Measurements from ENCODE around the gene RIC1. TPM values are rescaled to one million over a fixed set of nuclear protein-coding genes. Genes with fewer than 3 reads are reported as not detected.
"Not testable (repeated sequence)": the region's sequence is repeated elsewhere in the genome, so short reads cannot be mapped to it uniquely, and the experiment has no call there.

The RIC1 gene
- total RNA-seq, 1 donor from 2014 or later: 23.9 TPM

DNA sequence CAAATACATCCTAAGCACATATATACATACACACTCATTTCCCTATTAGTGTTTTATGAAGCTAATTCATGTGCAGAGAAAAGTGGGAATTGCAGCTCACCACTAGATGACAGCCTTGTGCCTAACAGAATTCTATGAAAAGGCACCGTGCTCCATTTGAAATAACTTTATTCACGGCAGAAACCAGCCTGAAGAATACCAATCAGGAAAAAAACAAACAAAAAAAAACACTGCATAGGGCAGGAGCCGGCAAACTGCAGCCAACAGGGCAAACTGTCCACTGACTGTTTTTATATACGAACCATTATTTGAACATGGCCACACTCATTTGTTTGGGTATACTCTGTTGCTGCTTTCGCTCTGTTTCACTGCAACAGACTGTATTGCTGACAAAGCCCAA, 170.4 kb downstream of the RIC1 start:
- Histone ChIP-seq H3K4me3 (no peak overlapping the region), H3K9me3 (no peaks in the 10 kb centered on the region), H3K27ac (no peak overlapping the region), H3K4me1 (no peaks in the 10 kb centered on the region), H3K36me3 (peaks cover 14% of the 10 kb centered on the region), H3K27me3 (no peaks in the 10 kb centered on the region)
- intact Hi-C loops (cut with DNase I): no loop called here
- DNase-seq: no peak
- TF ChIP-seq, protein P1, sequence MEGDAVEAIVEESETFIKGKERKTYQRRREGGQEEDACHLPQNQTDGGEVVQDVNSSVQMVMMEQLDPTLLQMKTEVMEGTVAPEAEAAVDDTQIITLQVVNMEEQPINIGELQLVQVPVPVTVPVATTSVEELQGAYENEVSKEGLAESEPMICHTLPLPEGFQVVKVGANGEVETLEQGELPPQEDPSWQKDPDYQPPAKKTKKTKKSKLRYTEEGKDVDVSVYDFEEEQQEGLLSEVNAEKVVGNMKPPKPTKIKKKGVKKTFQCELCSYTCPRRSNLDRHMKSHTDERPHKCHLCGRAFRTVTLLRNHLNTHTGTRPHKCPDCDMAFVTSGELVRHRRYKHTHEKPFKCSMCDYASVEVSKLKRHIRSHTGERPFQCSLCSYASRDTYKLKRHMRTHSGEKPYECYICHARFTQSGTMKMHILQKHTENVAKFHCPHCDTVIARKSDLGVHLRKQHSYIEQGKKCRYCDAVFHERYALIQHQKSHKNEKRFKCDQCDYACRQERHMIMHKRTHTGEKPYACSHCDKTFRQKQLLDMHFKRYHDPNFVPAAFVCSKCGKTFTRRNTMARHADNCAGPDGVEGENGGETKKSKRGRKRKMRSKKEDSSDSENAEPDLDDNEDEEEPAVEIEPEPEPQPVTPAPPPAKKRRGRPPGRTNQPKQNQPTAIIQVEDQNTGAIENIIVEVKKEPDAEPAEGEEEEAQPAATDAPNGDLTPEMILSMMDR (IDR thresholded peaks at IDR 0.05): peak; percentile 66
- ATAC-seq: peak; percentile 23

DNA sequence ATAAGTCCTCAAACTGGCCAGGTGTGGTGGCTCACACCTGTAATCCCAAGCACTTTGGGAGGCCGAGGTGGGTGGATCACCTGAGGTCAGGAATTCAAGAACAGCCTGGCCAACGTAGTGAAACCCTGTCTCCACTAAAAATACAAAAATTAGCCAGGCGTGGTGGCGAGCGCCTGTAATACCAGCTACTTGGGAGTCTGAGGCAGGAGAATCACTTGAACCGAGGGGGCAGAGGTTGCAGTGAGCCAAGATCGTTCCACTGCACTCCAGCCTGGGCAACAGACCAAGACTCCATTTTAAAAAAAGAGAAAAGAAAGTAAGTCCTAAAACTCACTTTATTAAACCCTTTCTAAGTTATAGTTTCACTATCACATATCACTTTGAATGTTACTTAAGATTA, 171.5 kb downstream of the RIC1 start:
- H3K36me3 ChIP-seq: peaks cover 14% of the 10 kb centered on the region
- ATAC-seq; H3K4me3 ChIP-seq; intact Hi-C loops (cut with DNase I); H3K4me1 ChIP-seq; H3K27me3 ChIP-seq; H3K27ac ChIP-seq; DNase-seq; H3K9me3 ChIP-seq: not testable (repeated sequence)

DNA sequence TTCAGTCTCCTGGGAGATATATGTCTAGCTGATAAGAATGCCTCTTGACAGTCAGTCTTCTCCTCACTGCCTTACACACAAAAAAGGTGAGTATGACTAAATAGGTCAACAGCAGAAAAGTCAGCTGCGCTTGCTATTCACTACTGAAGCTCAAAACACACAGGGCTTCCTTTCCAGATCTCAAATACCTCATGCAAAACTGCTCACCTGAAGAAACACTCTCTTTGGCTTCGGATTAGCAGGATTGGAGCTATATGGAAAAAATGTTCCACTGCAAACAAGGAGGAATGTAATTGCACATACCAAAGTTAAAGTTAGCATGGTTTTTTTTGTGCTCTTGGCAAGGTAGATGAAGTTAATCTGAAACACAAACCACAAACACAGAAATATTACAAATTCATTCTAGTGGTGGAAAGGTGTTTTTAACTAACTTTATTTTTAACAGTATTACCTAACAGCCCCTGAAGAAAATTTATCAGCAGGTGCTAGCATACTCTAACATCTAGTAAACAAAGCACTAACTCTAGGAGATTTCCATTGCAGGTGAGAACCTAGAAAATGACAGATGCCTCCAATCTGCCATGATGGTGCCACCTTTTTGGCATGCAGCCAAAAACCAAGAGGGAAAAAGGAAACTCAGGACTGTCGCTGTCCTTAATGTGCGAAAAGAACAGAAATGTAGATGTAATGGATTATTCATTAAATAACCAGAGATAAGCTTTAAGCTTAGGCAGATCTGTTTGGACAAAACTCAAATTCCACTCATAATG, 172.2 kb downstream of the RIC1 start:
- Histone ChIP-seq H3K27me3 (no peaks in the 10 kb centered on the region), H3K9me3 (no peaks in the 10 kb centered on the region), H3K4me1 (no peaks in the 10 kb centered on the region), H3K36me3 (peaks cover 14% of the 10 kb centered on the region), H3K4me3 (no peak overlapping the region), H3K27ac (no peak overlapping the region)
- no peak for DNase-seq
- intact Hi-C loops (cut with DNase I): no loop called here
- TF ChIP-seq, protein P1 (IDR thresholded peaks at IDR 0.05): no peak
- ATAC-seq: no peak

DNA sequence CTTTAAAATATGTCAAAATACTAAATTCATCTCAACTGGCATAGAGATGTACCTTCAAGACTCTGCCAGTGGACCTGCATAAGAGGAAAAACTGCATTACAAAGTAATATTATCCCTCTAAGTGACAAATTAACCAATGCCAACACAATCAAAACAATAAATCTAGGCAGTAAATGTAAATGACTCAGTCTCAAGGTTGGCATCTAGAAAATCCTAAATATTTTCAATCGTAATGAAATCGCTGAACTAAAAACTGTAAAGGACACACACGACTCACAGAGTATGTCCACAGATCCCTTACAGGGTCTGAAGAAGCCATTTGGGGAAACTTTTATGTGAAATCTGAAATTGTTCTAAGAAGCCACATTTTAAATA, 172.8 kb downstream of the RIC1 start:
- DNase-seq: no peak
- Histone ChIP-seq H3K36me3 (peaks cover 10% of the 10 kb centered on the region), H3K27ac (no peak overlapping the region), H3K27me3 (no peaks in the 10 kb centered on the region), H3K4me3 (no peak overlapping the region), H3K4me1 (no peaks in the 10 kb centered on the region), H3K9me3 (no peaks in the 10 kb centered on the region)
- ATAC-seq: no peak
- TF ChIP-seq, protein P1 (IDR thresholded peaks at IDR 0.05): no peak
- intact Hi-C loops (cut with DNase I): no loop called here

DNA sequence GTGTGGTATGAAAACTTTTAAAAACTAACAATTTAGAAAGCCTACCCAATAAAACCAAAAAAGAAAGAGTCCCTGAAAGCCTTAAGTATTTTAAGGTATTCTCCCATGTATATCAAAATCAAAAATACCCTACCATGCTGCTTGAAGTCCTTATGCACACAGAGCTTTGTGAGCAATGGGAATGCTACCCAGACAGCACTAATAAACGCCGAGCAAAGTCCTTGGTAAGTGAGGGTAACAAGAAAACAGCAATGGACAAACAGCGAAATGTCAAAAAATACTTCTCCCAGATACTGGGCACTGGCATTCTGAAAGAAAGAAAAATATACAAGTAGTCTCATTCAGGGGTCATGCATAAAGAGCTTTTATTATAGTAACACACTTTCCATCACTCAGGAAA, 176.6 kb downstream of the RIC1 start:
- no peaks in the 10 kb centered on the region for H3K4me1 ChIP-seq
- DNase-seq (no peak), ATAC-seq (no peak)
- intact Hi-C loops (cut with DNase I): no loop called here
- TF ChIP-seq, protein P1 (IDR thresholded peaks at IDR 0.05): no peak
- H3K27me3 ChIP-seq: no peaks in the 10 kb centered on the region
- H3K9me3 ChIP-seq: no peaks in the 10 kb centered on the region
- peaks cover 11% of the 10 kb centered on the region for H3K36me3 ChIP-seq
- H3K4me3 ChIP-seq: no peak overlapping the region
- H3K27ac ChIP-seq: no peak overlapping the region

DNA sequence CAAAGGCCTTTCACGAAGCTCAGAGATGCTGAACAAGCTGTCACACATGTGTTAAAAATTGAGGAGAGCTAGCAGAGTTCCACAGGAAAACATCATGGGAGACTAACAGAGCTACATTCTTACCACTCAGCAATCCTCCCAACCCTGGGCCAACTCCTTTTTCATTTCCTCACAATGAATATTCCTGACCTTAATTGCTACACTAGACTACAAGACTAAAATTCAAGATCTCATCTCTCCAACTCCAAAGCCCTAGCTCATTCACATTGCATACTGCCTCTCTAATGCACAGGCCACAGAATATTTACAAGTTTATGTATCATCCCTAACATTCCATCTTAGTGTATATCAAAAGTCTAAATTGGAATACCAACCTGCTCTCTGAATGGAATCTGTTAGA, 182.8 kb downstream of the RIC1 start:
- ATAC-seq: no peak
- no peaks in the 10 kb centered on the region for H3K27me3 ChIP-seq
- no peaks in the 10 kb centered on the region for H3K9me3 ChIP-seq
- TF ChIP-seq, protein P1 (IDR thresholded peaks at IDR 0.05): no peak
- intact Hi-C loops (cut with DNase I): no loop called here
- no peaks in the 10 kb centered on the region for H3K4me1 ChIP-seq
- no peak overlapping the region for H3K4me3 ChIP-seq
- no peak overlapping the region for H3K27ac ChIP-seq
- DNase-seq: no peak
- peaks cover 27% of the 10 kb centered on the region for H3K36me3 ChIP-seq

All from upper lobe of right lung (tissue), 1 donor.